Tibial artery (tissue), 4 donors: ENCODE results near the gene SLC1A4.
"Not testable (repeated sequence)": the region's sequence is repeated elsewhere in the genome, so short reads cannot be mapped to it uniquely, and the experiment has no call there.

Source experiments
- DNase-seq, 2 donors: peaks; one replicate each; pipeline ENCODE4 v3.0.0-alpha.2; 2019
- H3K27ac ChIP-seq, 2 donors: fragments of 200-600 bp; sonication (generic) in 1 of 2; 1 replicate in 1 of 2; 2 replicates in 1 of 2; pipeline ENCODE4 v1.5.1; 2018 to 2019; ENCODE audit warnings: mild to moderate bottlenecking in 1 of 2
- H3K27me3 ChIP-seq, 2 donors: fragments of 200-600 bp; sonication (generic) in 1 of 2; one replicate each; pipeline versions ENCODE4 v1.5.1 to v1.6.0; 2016 to 2019
- H3K36me3 ChIP-seq, 3 donors: fragments of 200-600 bp; sonication (generic) in 2 of 3; one replicate each; pipeline ENCODE4 v1.5.1; 2016 to 2019; ENCODE audit warnings: mild to moderate bottlenecking in 2 of 3
- H3K4me1 ChIP-seq, 4 donors: fragments of 200-600 bp; sonication (generic) in 2 of 4; 1 replicate in 3 of 4; 2 replicates in 1 of 4; pipeline ENCODE4 v1.5.1; 2016 to 2019
- H3K4me3 ChIP-seq, 2 donors: fragments of 200-600 bp; sonication (generic) in 1 of 2; 1 replicate in 1 of 2; 2 replicates in 1 of 2; pipeline ENCODE4 v1.5.1; 2018 to 2019; ENCODE audit warnings: mild to moderate bottlenecking in 2 of 2
- H3K9me3 ChIP-seq, 3 donors: fragments of 200-600 bp; sonication (generic) in 1 of 3; one replicate each; pipeline ENCODE4 v1.5.1; 2016 to 2019
- CTCF ChIP-seq, 2 experiments: fragments of 200-600 bp in 1 of 2; fragments of 450-650 bp in 1 of 2; IDR thresholded peaks; one replicate each; pipeline ENCODE4 v1.5.1; 2017 to 2019; ENCODE audit warnings: antibody characterized with exemption in 2 of 2, mild to moderate bottlenecking in 1 of 2, moderate library complexity in 1 of 2
- intact Hi-C: fragments of 100-400 bp; cut with DNase I; formaldehyde crosslinking; loops from one replicate; pipeline ENCODE4 v1.15.0; 2023; ENCODE audit warnings: low total_unique reads

SLC1A4 gene

GRCh38 chr2:65019675-65020195 is 30.5 kb downstream of the SLC1A4 start:
- Histone ChIP-seq H3K27ac (no peak overlapping the region), H3K27me3 (no peaks in the 10 kb centered on the region), H3K36me3 (peaks cover 43 to 74% (median 63%) of the 10 kb centered on the region in 3 donors), H3K4me1 (no peaks in the 10 kb centered on the region), H3K4me3 (no peak overlapping the region), H3K9me3 (no peaks in the 10 kb centered on the region)
- DNase-seq = no peak
- no peak for TF ChIP-seq CTCF (IDR thresholded peaks at IDR 0.05)
- intact Hi-C loops = no loop called here

- H3K4me1 ChIP-seq, H3K4me3 ChIP-seq, H3K27me3 ChIP-seq, H3K27ac ChIP-seq, H3K9me3 ChIP-seq, DNase-seq, intact Hi-C loops: not testable (repeated sequence)
- H3K36me3 ChIP-seq = peaks cover 43 to 70% (median 63%) of the 10 kb centered on the region in 3 donors
Measured at GRCh38 chr2:65020251-65020650, 31.1 kb downstream of the SLC1A4 start.

- no peaks in the 10 kb centered on the region for H3K4me1 ChIP-seq
- intact Hi-C loops = no loop called here
- peaks cover 43 to 67% (median 58%) of the 10 kb centered on the region in 3 donors for H3K36me3 ChIP-seq
- H3K9me3 ChIP-seq = no peaks in the 10 kb centered on the region
- no peak for TF ChIP-seq CTCF (IDR thresholded peaks at IDR 0.05)
- H3K4me3 ChIP-seq = no peak overlapping the region
- no peak overlapping the region for H3K27ac ChIP-seq
- H3K27me3 ChIP-seq = no peaks in the 10 kb centered on the region
- DNase-seq = no peak
Measured at GRCh38 chr2:65020943-65021528, 31.8 kb downstream of the SLC1A4 start.

GRCh38 chr2:65021709-65022108 is 32.5 kb downstream of the SLC1A4 start:
- Histone ChIP-seq H3K27ac (no peak overlapping the region), H3K4me3 (no peak overlapping the region), H3K4me1 (no peaks in the 10 kb centered on the region), H3K27me3 (no peaks in the 10 kb centered on the region), H3K36me3 (peaks cover 37 to 61% (median 51%) of the 10 kb centered on the region in 3 donors), H3K9me3 (no peaks in the 10 kb centered on the region)
- TF ChIP-seq CTCF (IDR thresholded peaks at IDR 0.05) = no peak
- no peak for DNase-seq
- intact Hi-C loops = no loop called here

- TF ChIP-seq CTCF (IDR thresholded peaks at IDR 0.05) = no peak
Measured at GRCh38 chr2:65022189-65022588, 33.0 kb downstream of the SLC1A4 start.

GRCh38 chr2:65023742-65024141 is 34.5 kb downstream of the SLC1A4 start:
- intact Hi-C loops = no loop called here
- TF ChIP-seq CTCF (IDR thresholded peaks at IDR 0.05) = no peak
- no peaks in the 10 kb centered on the region for H3K9me3 ChIP-seq
- no peak overlapping the region for H3K27ac ChIP-seq
- H3K4me3 ChIP-seq = no peak overlapping the region
- no peaks in the 10 kb centered on the region for H3K27me3 ChIP-seq
- no peak for DNase-seq
- H3K4me1 ChIP-seq = no peaks in the 10 kb centered on the region
- H3K36me3 ChIP-seq = peaks cover 24 to 40% (median 33%) of the 10 kb centered on the region in 3 donors

More at GRCh38 chr2:65022189-65022588, 33.0 kb downstream of the SLC1A4 start:
- H3K36me3 ChIP-seq = peaks cover 32 to 56% (median 47%) of the 10 kb centered on the region in 3 donors
- H3K4me1 ChIP-seq = no peaks in the 10 kb centered on the region
- H3K9me3 ChIP-seq = no peaks in the 10 kb centered on the region
- intact Hi-C loops = no loop called here
- no peak for DNase-seq
- H3K4me3 ChIP-seq = no peak overlapping the region
- H3K27me3 ChIP-seq = no peaks in the 10 kb centered on the region
- H3K27ac ChIP-seq = no peak overlapping the region
